ENCODE results near the gene P2RY10. TPM values are rescaled to one million over a fixed set of nuclear protein-coding genes. Genes with fewer than 3 reads are reported as not detected.

The P2RY10 gene, protein sequence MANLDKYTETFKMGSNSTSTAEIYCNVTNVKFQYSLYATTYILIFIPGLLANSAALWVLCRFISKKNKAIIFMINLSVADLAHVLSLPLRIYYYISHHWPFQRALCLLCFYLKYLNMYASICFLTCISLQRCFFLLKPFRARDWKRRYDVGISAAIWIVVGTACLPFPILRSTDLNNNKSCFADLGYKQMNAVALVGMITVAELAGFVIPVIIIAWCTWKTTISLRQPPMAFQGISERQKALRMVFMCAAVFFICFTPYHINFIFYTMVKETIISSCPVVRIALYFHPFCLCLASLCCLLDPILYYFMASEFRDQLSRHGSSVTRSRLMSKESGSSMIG
- not detected in 2 replicates for total RNA-seq (ENCODE audit: low replicate concordance)

DNA sequence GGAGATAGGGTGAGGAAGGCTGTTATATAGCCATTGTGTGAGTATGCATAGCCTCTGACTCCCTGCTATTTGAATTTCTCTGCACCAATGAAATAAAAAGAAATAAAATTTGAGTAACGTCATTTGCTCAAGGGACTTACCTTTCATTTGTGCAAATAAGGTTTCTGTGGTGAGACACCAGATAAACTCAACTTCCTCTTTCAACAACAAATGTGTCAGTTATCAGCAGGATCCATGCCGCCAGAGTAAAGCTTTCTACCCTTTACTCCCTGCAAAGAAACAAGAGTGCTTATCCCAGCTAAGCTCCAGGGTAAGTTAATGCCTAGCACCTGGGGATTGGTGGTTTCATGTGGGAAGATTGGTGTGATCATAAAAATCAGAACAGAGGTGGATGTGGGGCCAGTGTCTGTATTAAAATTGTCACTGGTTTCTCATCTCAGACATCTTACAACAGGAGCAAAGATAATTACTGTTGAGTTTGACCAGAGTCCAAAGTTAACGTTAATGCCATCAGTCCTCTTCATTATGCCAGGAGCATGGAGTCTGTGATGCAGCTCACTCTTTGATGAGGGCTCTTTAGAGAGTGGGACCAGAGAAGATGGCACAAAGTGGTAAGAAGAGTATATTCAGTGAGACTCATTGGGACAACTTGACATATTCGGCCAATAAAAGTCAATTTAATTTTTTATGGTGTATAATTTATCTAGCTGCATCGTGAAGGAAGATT is at the start of gene P2RY10:
Gene P2RY10 (plus strand): TSS at position 206 of the 727 bp plus-strand sequence. CDS start 15,130 bp downstream, outside the sequence.

Other genes with a start within 250 kb of the P2RY10 start
- 0.08 TPM in 1 of 2 replicates, not detected in the other for gene LPAR4, start 197.7 kb upstream of the P2RY10 start, total RNA-seq (ENCODE audit: low replicate concordance)
- not detected in 2 replicates for gene GPR174, start 199.3 kb downstream of the P2RY10 start, total RNA-seq (ENCODE audit: low replicate concordance)